Keratinocyte (primary cell): Measurements from ENCODE around the gene PCDHGC3. TPM values are rescaled to one million over a fixed set of nuclear protein-coding genes. Genes with fewer than 3 reads are reported as not detected.

Experiments used
- DNase-seq: peaks from one replicate; pipeline ENCODE4 v3.0.0-alpha.2; 2011; ENCODE audit warnings: low read depth, missing footprints, low spot score
- FAIRE-seq: peaks from 2 replicates; lab custom pipeline; 2011; peaks lifted over from hg19 to GRCh38; lab: Jason Lieb, UNC
- H2AFZ ChIP-seq: 2 replicates; pipeline ENCODE4 v1.6.0; 2012; ENCODE audit warnings: low read length, control low read depth, inconsistent platforms; ENCODE audit not compliant: control insufficient read depth
- H3K27ac ChIP-seq: 2 replicates; pipeline ENCODE4 v1.5.1; 2011; ENCODE audit warnings: low read length; ENCODE audit not compliant: control insufficient read depth, insufficient read depth
- H3K27me3 ChIP-seq: 3 replicates; pipeline ENCODE4 v1.6.0; 2011; ENCODE audit warnings: low read length; ENCODE audit not compliant: control insufficient read depth, insufficient read depth; ENCODE audit errors: extremely low read depth
- H3K36me3 ChIP-seq, 2 experiments: 2 replicates in 1 of 2; 3 replicates in 1 of 2; pipeline ENCODE4 v1.5.1; 2011; ENCODE audit warnings: low read length in 2 of 2, mild to moderate bottlenecking in 1 of 2; ENCODE audit not compliant: control insufficient read depth in 2 of 2, insufficient read depth in 2 of 2; ENCODE audit errors: extremely low read depth in 1 of 2
- H3K4me1 ChIP-seq: 3 replicates; pipeline ENCODE4 v1.5.1; 2011; ENCODE audit warnings: low read length; ENCODE audit not compliant: control insufficient read depth, insufficient read depth; ENCODE audit errors: extremely low read depth
- H3K4me2 ChIP-seq: 3 replicates; pipeline ENCODE4 v1.6.0; 2011; ENCODE audit warnings: low read depth, low read length; ENCODE audit not compliant: control insufficient read depth, insufficient read depth; ENCODE audit errors: extremely low read depth
- H3K4me3 ChIP-seq, 3 experiments: fragments of 200-600 bp in 1 of 3; sonication (generic) in 1 of 3; 2 replicates in 2 of 3; 3 replicates in 1 of 3; pipeline ENCODE4 v1.5.1; 2011 to 2016; ENCODE audit warnings: low read length in 3 of 3, mild to moderate bottlenecking in 3 of 3, control low read depth in 2 of 3, inconsistent platforms in 1 of 3, low read depth in 1 of 3, mixed read lengths in 1 of 3, mixed run types in 1 of 3, moderate library complexity in 1 of 3; ENCODE audit not compliant: control insufficient read depth in 2 of 3, insufficient read depth in 2 of 3; ENCODE audit errors: extremely low read depth in 1 of 3
- H3K79me2 ChIP-seq: 2 replicates; pipeline ENCODE4 v1.6.0; 2012; ENCODE audit warnings: low read length; ENCODE audit not compliant: control insufficient read depth, insufficient read depth
- H3K9ac ChIP-seq: 3 replicates; pipeline ENCODE4 v1.6.0; 2011; ENCODE audit warnings: low read length; ENCODE audit not compliant: control insufficient read depth, insufficient read depth; ENCODE audit errors: extremely low read depth
- H3K9me1 ChIP-seq: 3 replicates; pipeline ENCODE4 v1.6.0; 2011; ENCODE audit warnings: low read length; ENCODE audit not compliant: control insufficient read depth, insufficient read depth; ENCODE audit errors: extremely low read depth
- H3K9me3 ChIP-seq: 2 replicates; pipeline ENCODE4 v1.5.1; 2012; ENCODE audit warnings: low read depth, low read length; ENCODE audit not compliant: control insufficient read depth
- H4K20me1 ChIP-seq: 3 replicates; pipeline ENCODE4 v1.6.0; 2011; ENCODE audit warnings: low read length; ENCODE audit not compliant: control insufficient read depth, insufficient read depth; ENCODE audit errors: extremely low read depth
- CTCF ChIP-seq, 3 experiments: IDR thresholded peaks in 1 of 3; conservative IDR thresholded peaks in 1 of 3; optimal IDR thresholded peaks in 1 of 3; 2 replicates in 2 of 3; 3 replicates in 1 of 3; pipeline versions ENCODE3 to v1.5.1; 2011; ENCODE audit warnings: low read length in 3 of 3, mild to moderate bottlenecking in 3 of 3, moderate library complexity in 2 of 3, control low read depth in 1 of 3, inconsistent platforms in 1 of 3; ENCODE audit not compliant: insufficient read depth in 2 of 3; ENCODE audit errors: extremely low read depth in 1 of 3
- EZH2 ChIP-seq: IDR thresholded peaks from one replicate; pipeline ENCODE4 v1.6.1; 2012; ENCODE audit warnings: inconsistent platforms, mild to moderate bottlenecking, low read length, moderate library complexity
- dilution Hi-C: fragments of 300-500 bp; cut with MboI; formaldehyde crosslinking; loops from one replicate; pipeline ENCODE4 v1.7.0; 2020; ENCODE audit warnings: low sequenced_read_pairs; ENCODE audit not compliant: extremely low pct_ligation_motif_present
- polyA plus RNA-seq, 5 experiments: library from polyadenylated mRNA; depleted of rRNA in 3 of 5; stranded (reverse) in 3 of 5; stranded (forward) in 1 of 5; unstranded in 1 of 5; fragments of >200 nt; gene quantifications; 1 replicate in 1 of 5; 2 replicates in 3 of 5; 3 replicates in 1 of 5; pipeline versions ENCODE4 v1.2.1 to v1.2.3, GENCODE V29; 2011 to 2012; ENCODE audit warnings: missing spikeins in 2 of 5, low read depth in 1 of 5, low replicate concordance in 1 of 5

Gene PCDHGC3
- polyA plus RNA-seq, 1 donor (not counting 4 experiments of a cell fraction or from before 2014, with no cell fraction given) = 15.2 TPM

- DNase-seq = no peak
- H3K27me3 ChIP-seq = peaks cover 5% of the 10 kb centered on the region
- H3K9ac ChIP-seq = no peak overlapping the region
- no peaks in the 10 kb centered on the region for H3K9me3 ChIP-seq
- FAIRE-seq = no peak
- H3K4me3 ChIP-seq = no peak overlapping the region
- peaks cover 7% of the 10 kb centered on the region for H3K79me2 ChIP-seq
- no peak overlapping the region for H2AFZ ChIP-seq
- H3K4me1 ChIP-seq = peaks cover 19% of the 10 kb centered on the region
- dilution Hi-C loops = no loop called here
- H3K36me3 ChIP-seq = peaks cover 0 to 1% of the 10 kb centered on the region in 2 experiments
- no peaks in the 10 kb centered on the region for H3K9me1 ChIP-seq
- H4K20me1 ChIP-seq = no peaks in the 10 kb centered on the region
- H3K4me2 ChIP-seq = no peak overlapping the region
- TF ChIP-seq EZH2 (no peak), CTCF (optimal IDR thresholded peaks at IDR 0.05 in 1 of 3, IDR thresholded peaks at IDR 0.05 in 1 of 3, conservative IDR thresholded peaks at IDR 0.05 in 1 of 3; ENCODE audit: extremely low read depth in 1 of 3, insufficient read depth in 2 of 3, low read length in 3 of 3) (no peak)
- no peak overlapping the region for H3K27ac ChIP-seq
Measured at GRCh38 chr5:141479776-141480175, 4.0 kb downstream of the PCDHGC3 start.

GRCh38 chr5:141483902-141484301 is 8.1 kb downstream of the PCDHGC3 start:
- H3K4me1 ChIP-seq = peaks cover 12% of the 10 kb centered on the region
- H3K27ac ChIP-seq = no peak overlapping the region
- H4K20me1 ChIP-seq = no peaks in the 10 kb centered on the region
- H3K9me3 ChIP-seq = no peaks in the 10 kb centered on the region
- H3K4me2 ChIP-seq = no peak overlapping the region
- no peaks in the 10 kb centered on the region for H3K27me3 ChIP-seq
- no peak overlapping the region for H2AFZ ChIP-seq
- dilution Hi-C loops = no loop called here
- no peak overlapping the region for H3K4me3 ChIP-seq
- H3K36me3 ChIP-seq = peaks cover 0 to 4% of the 10 kb centered on the region in 2 experiments
- DNase-seq (no peak), FAIRE-seq (no peak)
- TF ChIP-seq EZH2 = no peak
- TF ChIP-seq CTCF (optimal IDR thresholded peaks at IDR 0.05 in 1 of 3, IDR thresholded peaks at IDR 0.05 in 1 of 3, conservative IDR thresholded peaks at IDR 0.05 in 1 of 3; ENCODE audit: extremely low read depth in 1 of 3, insufficient read depth in 2 of 3, low read length in 3 of 3) = no peak
- no peaks in the 10 kb centered on the region for H3K9me1 ChIP-seq
- H3K79me2 ChIP-seq = peaks cover 1% of the 10 kb centered on the region
- H3K9ac ChIP-seq = no peak overlapping the region
